ENCODE measurements around the gene EFNA5. TPM values are rescaled to one million over a fixed set of nuclear protein-coding genes. Genes with fewer than 3 reads are reported as not detected.

EFNA5 gene
- total and polyA plus RNA-seq, 2 of the 8 experiments (the other 6 are each of a cell fraction or from before 2014, with no cell fraction given) = 9.6 to 21.8 TPM

DNA sequence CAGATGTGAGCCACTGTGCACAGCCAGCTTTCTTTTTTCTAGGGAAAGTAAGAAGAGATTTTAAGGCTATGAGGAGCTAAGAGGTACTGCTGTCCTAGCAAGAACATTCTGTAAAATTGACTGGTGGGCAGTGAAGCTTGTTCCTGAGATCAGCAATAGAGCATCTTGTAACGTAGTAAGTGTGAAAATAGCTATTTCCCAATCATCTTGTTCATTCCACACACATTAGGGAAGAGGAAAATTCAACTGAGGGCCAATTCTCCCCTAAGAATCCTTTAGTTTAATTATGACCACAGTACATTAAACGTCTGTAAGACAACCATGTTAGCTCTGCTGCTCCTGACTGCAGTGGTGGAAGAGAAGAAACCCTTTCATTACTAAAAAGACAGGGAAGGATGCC lies 246.2 kb downstream of the EFNA5 start:
- H2BK15ac ChIP-seq (ENCODE audit: low read length) = no peak overlapping the region
- no peak overlapping the region for H3K4me2 ChIP-seq (ENCODE audit: insufficient read depth in 1 of 2, low read depth in 2 of 2, low read length in 2 of 2)
- H3K56ac ChIP-seq (replicated peaks; ENCODE audit: insufficient read length, low read depth, low read length) = no peak overlapping the region
- no peak overlapping the region for H3K14ac ChIP-seq (ENCODE audit: insufficient read length)
- no peaks in the 10 kb centered on the region for H3K79me2 ChIP-seq (ENCODE audit: control insufficient read depth in 1 of 2, insufficient read depth in 2 of 2, low read length in 2 of 2)
- no peak overlapping the region for H3K4me3 ChIP-seq (ENCODE audit: extremely low read depth in 1 of 4, insufficient read depth in 2 of 4, low read depth in 3 of 4, low read length in 4 of 4)
- H3K9ac ChIP-seq (replicated peaks in 1 of 4; ENCODE audit: extremely low read depth in 1 of 4, low read depth in 3 of 4, low read length in 3 of 4) = no peak overlapping the region
- no peak for FAIRE-seq
- no peak overlapping the region for H2AFZ ChIP-seq (ENCODE audit: low read length)
- no peak overlapping the region for H2BK12ac ChIP-seq (ENCODE audit: low read depth, low read length)
- 92% methylated on average over 2 of the region's 2 CpGs; no CpG with 5 or more reads in 1 of the 2 experiments for WGBS, 2 experiments (ENCODE audit: extremely low coverage in 1 of 2, insufficient coverage in 1 of 2, insufficient read length in 1 of 2, insufficient replicate concordance in 2 of 2, low coverage in 1 of 2, low lambda C conversion rate in 2 of 2, missing lambda C conversion rate in 1 of 2)
- H4K8ac ChIP-seq (ENCODE audit: extremely low read depth, insufficient read depth, low read length) = no peak overlapping the region
- H3K27ac ChIP-seq (ENCODE audit: low read depth, low read length) = no peak overlapping the region
- no peak overlapping the region for H2AK5ac ChIP-seq (ENCODE audit: low read depth, low read length)
- H3K23ac ChIP-seq (ENCODE audit: insufficient read length) = no peak overlapping the region
- no peak overlapping the region for H2BK5ac ChIP-seq (ENCODE audit: low read depth, low read length)
- H4K5ac ChIP-seq (ENCODE audit: insufficient read length, low read depth, low read length) = no peak overlapping the region
- POLR2A ChIA-PET (ENCODE audit: partially characterized antibody) = no interaction called here
- DNase-seq (ENCODE audit: low read depth in 1 of 2, low spot score in 2 of 2) = no peak
- CTCF ChIA-PET (ENCODE audit: partially characterized antibody) = interaction anchor here (1.3 to 1.5 kb wide), 2 partner anchors 9 to 65 kb away, joined by 3 read pairs; no protein-coding TSS in a partner anchor
- H3K18ac ChIP-seq (ENCODE audit: extremely low read depth, low read length) = no peak overlapping the region
- H3K79me1 ChIP-seq (ENCODE audit: low read depth, low read length) = no peaks in the 10 kb centered on the region
- no peak overlapping the region for H2BK120ac ChIP-seq (replicated peaks; ENCODE audit: low read depth, low read length)
- no peak overlapping the region for H4K91ac ChIP-seq (replicated peaks; ENCODE audit: insufficient read length, low read length)
- no peak overlapping the region for H3K4ac ChIP-seq (replicated peaks; ENCODE audit: insufficient read length, low read depth, low read length)
- H3K23me2 ChIP-seq (ENCODE audit: low read depth, low read length) = no peaks in the 10 kb centered on the region
- H3K4me1 ChIP-seq (replicated peaks in 1 of 4; ENCODE audit: control insufficient read depth in 3 of 4, insufficient read depth in 4 of 4, low read length in 3 of 4) = no peaks in the 10 kb centered on the region
- H3K27me3 ChIP-seq (replicated peaks in 1 of 4; ENCODE audit: control insufficient read depth in 3 of 4, extremely low read depth in 1 of 4, insufficient read depth in 3 of 4, low read length in 3 of 4) = no peaks in the 10 kb centered on the region
- no peak overlapping the region for H2BK20ac ChIP-seq (ENCODE audit: low read length)
- no peaks in the 10 kb centered on the region for H4K20me1 ChIP-seq (replicated peaks in 1 of 2; ENCODE audit: control insufficient read depth in 1 of 2, insufficient read depth in 2 of 2, low read length in 2 of 2)
- no peaks in the 10 kb centered on the region for H3K9me3 ChIP-seq (ENCODE audit: insufficient read depth in 2 of 2, low read depth in 1 of 2, low read length in 1 of 2)
- peaks cover 0 to 10% (median 0%) of the 10 kb centered on the region in 4 experiments; a peak in 1 of 8 replicates for H3K36me3 ChIP-seq (ENCODE audit: control insufficient read depth in 2 of 4, insufficient read depth in 4 of 4, low read length in 3 of 4)
- TF ChIP-seq MAFK (IDR thresholded peaks at IDR 0.05; ENCODE audit: low read depth, low read length) = no peak
- TF ChIP-seq GTF2F1 (IDR thresholded peaks at IDR 0.05; ENCODE audit: borderline replicate concordance, low read depth, low read length) = no peak
- TF ChIP-seq KDM5A (IDR thresholded peaks at IDR 0.05; ENCODE audit: low read length) = no peak
- TF ChIP-seq JUN (IDR thresholded peaks at IDR 0.05; ENCODE audit: low read depth, low read length) = no peak
- TF ChIP-seq BACH1 (IDR thresholded peaks at IDR 0.05; ENCODE audit: low read length) = no peak
- TF ChIP-seq USF2 (IDR thresholded peaks at IDR 0.05; ENCODE audit: low read length) = no peak
- TF ChIP-seq NANOG (IDR thresholded peaks at IDR 0.05; ENCODE audit: insufficient read depth, low read depth, low read length, poor library complexity, severe bottlenecking) = no peak
- no peak for TF ChIP-seq EZH2 (IDR thresholded peaks at IDR 0.05; ENCODE audit: low read depth, low read length, severe bottlenecking)
- no peak for TF ChIP-seq ASH2L (IDR thresholded peaks at IDR 0.05; ENCODE audit: low read length)
- no peak for TF ChIP-seq FOSL1 (IDR thresholded peaks at IDR 0.05; ENCODE audit: insufficient read depth, low read depth, low read length)
- TF ChIP-seq TAF7 (optimal IDR thresholded peaks at IDR 0.05; ENCODE audit: borderline replicate concordance, low read depth, low read length) = no peak
- TF ChIP-seq KDM4A (IDR thresholded peaks at IDR 0.05; ENCODE audit: low read depth, low read length, severe bottlenecking) = no peak
- no peak for TF ChIP-seq POLR2AphosphoS5 (IDR thresholded peaks at IDR 0.05; ENCODE audit: low read depth, low read length)
- TF ChIP-seq BRCA1 (IDR thresholded peaks at IDR 0.05; ENCODE audit: low read depth, low read length) = no peak

All from H1 (cell line).